ELF-1 (cell line): ENCODE data around the gene PAX8.

Experiments used
- DNase-seq: peaks from one replicate; pipeline ENCODE4 v3.0.0-alpha.2; 2016; ENCODE audit warnings: low read depth, low spot score

PAX8 gene

DNA sequence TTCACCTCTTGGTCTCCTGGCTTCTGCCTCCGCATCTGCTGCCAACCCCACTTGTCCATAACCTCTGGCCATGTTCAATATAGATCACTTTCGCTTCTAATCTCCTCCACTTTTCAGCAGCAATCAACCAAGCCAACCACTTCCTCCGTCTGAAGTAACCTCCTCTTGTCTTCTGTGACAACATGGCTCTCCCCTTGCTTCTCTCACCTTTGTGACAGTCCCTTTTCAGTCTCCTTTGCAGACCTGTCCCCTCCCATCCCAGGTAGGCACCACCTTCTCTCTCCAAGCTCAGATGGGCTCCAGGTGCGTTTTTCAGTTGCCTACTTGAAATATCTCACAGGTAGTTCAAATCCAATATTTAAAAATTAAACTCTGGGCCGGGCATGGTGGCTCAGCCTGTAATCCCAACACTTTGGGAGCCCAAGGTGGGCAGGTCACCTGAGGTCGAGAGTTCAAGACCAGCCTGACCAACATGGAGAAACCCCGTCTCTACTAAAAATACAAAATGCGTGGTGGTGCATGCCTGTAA, 109.7 kb downstream of the PAX8 start:
- DNase-seq, result no peak

DNA sequence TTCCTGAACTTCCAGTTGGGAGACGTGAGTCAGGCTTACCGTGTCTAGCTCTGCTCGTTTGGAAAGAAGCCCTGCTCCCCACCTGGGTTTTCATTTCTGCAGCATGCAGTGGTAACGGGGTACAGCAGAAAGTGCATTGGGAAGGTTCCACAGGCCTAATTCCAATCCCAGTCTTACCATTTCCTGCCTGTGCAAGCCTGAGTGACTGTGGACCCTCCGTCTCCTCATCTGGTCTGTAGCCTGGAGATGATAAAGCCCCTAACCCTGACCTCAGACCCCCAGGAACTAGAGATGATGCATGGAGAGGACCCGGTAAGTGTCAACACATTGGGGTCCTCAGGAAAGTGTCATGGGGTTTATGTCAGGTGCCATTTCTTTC, 110.8 kb downstream of the PAX8 start:
- no peak for DNase-seq

DNA sequence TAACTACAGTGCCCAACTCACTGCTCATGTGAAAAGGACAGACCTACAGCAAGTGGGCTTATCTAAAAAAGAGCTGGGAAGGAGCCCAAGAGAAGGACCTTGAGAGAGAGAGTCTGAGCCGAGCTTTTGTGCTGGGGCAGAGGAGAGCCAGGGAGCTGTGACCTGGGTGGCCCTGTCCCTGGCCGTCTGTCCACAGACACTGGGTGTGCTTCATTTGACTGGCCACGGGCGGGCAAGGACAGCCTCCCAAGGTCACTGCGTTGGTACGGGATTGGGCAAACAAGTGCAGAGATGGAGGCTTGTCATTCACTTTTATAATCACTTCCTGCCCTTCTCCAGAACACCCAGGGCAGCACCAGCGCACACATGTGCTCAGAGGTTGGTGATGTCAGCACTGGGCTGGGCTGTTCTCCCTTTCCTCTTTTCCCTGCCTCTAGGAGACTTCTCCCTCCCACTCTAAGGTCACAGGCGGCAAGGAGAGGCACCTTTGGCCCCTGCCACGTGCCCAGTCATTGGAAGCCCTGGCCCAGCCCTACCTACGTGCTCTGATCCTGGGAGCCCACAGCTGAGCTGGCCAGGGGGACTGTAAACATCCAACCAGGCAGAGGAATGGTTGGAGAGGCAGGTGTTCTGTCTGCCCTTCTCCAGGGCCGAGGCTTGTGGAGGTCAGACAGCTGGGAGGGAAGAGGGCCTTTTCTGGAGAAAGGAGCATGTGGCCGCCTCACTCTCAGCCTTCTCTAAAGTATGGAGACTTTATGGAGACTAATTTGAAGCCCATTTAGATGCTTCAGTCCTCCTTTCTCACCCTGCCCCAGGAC, 111.4 kb downstream of the PAX8 start:
- DNase-seq, result no peak

DNA sequence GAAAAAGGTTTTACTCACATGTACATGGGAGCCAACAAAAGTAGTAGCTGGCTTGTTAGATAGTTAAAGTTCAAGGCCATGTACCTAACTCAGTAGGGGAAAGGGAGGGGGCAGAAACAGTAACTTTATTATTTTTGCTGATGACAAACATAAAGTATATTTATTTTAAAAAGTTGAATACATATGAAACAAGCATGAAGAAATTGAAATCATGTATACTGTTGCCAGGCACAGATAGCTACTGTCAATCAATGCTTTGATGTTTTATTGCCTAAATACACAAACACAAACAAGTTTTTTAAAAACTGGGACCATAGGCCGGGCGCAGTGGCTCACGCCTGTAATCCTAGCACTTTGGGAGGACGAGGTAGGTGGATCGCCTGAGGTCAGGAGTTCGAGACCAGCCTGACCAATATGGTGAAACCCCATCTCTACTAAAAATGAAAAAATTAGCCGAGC, 112.5 kb downstream of the PAX8 start:
- DNase-seq, result no peak
